SU-DHL-6 (cell line): ENCODE results near the gene TREX2.

Experiments used
- H2AFZ ChIP-seq: fragments of 200-600 bp; sonication (generic); 2 replicates; pipeline ENCODE4 v1.6.1; 2014; ENCODE audit warnings: low read depth, mild to moderate bottlenecking, moderate library complexity, mixed read lengths, antibody characterized with exemption, low read length; ENCODE audit not compliant: severe bottlenecking
- H3F3A ChIP-seq: fragments of 200-600 bp; shearing (Covaris generic); 2 replicates; pipeline ENCODE4 v1.6.0; 2016; ENCODE audit warnings: antibody characterized with exemption, mild to moderate bottlenecking; ENCODE audit not compliant: insufficient read depth
- H3K27ac ChIP-seq: fragments of 200-600 bp; sonication (generic); 2 replicates; pipeline ENCODE4 v1.5.1; 2016; ENCODE audit warnings: low read depth, mild to moderate bottlenecking, low read length, moderate library complexity, mixed read lengths
- H3K27me3 ChIP-seq: fragments of 200-600 bp; sonication (generic), shearing (Covaris generic); 2 replicates; pipeline ENCODE4 v1.6.0; 2014; ENCODE audit warnings: mild to moderate bottlenecking, low read length
- H3K36me3 ChIP-seq: fragments of 200-600 bp; sonication (generic); 2 replicates; pipeline ENCODE4 v1.6.1; 2014; ENCODE audit warnings: mild to moderate bottlenecking, low read length, mixed read lengths
- H3K4me2 ChIP-seq: fragments of 300-600, 200-600 bp; shearing (Covaris generic), sonication (generic); 2 replicates; pipeline ENCODE4 v1.6.0; 2014; ENCODE audit warnings: low read length, low read depth, mild to moderate bottlenecking; ENCODE audit not compliant: poor library complexity, severe bottlenecking
- H3K4me3 ChIP-seq: fragments of 200-600 bp; sonication (generic); 2 replicates; pipeline ENCODE4 v1.5.1; 2014; ENCODE audit warnings: antibody characterized with exemption, low read length, mild to moderate bottlenecking, mixed read lengths; ENCODE audit not compliant: insufficient read depth, poor library complexity, severe bottlenecking
- H3K79me2 ChIP-seq: fragments of 200-600 bp; sonication (generic); 2 replicates; pipeline ENCODE4 v1.6.1; 2014; ENCODE audit warnings: mild to moderate bottlenecking, low read length, moderate library complexity; ENCODE audit not compliant: insufficient read depth
- H3K9ac ChIP-seq: fragments of 200-600 bp; sonication (generic); 2 replicates; pipeline ENCODE4 v1.7.0; 2014; ENCODE audit warnings: mild to moderate bottlenecking, low read length
- H3K9me2 ChIP-seq: fragments of 200-600 bp; sonication (generic); replicated peaks from 2 replicates; pipeline ENCODE4 v1.6.1; 2014; ENCODE audit warnings: low read length; ENCODE audit not compliant: insufficient read depth
- H3K9me3 ChIP-seq: fragments of 200-600 bp; sonication (generic); 2 replicates; pipeline ENCODE4 v1.6.1; 2014; ENCODE audit warnings: low read length, mixed read lengths; ENCODE audit not compliant: insufficient read depth
- H4K20me1 ChIP-seq: fragments of 200-600 bp; sonication (generic); 2 replicates; pipeline ENCODE4 v1.6.1; 2014; ENCODE audit warnings: low read depth, mild to moderate bottlenecking, antibody characterized with exemption, low read length, moderate library complexity, mixed read lengths
- EZH2phosphoT487 ChIP-seq: fragments of 200-600 bp; sonication (generic), shearing (Covaris generic); conservative IDR thresholded peaks from 2 replicates; pipeline ENCODE4 v1.6.1; 2018; ENCODE audit warnings: mild to moderate bottlenecking, antibody characterized with exemption, low read length, moderate library complexity, mixed read lengths
- TF ChIP-seq, protein P1 (sequence below): fragments of 200-600 bp; sonication (generic); IDR thresholded peaks from one replicate; pipeline ENCODE4 v1.5.1; 2017; ENCODE audit warnings: antibody characterized with exemption, mild to moderate bottlenecking, low read length, moderate library complexity; ENCODE audit not compliant: insufficient read depth, poor library complexity, severe bottlenecking

Gene TREX2, protein sequence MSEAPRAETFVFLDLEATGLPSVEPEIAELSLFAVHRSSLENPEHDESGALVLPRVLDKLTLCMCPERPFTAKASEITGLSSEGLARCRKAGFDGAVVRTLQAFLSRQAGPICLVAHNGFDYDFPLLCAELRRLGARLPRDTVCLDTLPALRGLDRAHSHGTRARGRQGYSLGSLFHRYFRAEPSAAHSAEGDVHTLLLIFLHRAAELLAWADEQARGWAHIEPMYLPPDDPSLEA

DNA sequence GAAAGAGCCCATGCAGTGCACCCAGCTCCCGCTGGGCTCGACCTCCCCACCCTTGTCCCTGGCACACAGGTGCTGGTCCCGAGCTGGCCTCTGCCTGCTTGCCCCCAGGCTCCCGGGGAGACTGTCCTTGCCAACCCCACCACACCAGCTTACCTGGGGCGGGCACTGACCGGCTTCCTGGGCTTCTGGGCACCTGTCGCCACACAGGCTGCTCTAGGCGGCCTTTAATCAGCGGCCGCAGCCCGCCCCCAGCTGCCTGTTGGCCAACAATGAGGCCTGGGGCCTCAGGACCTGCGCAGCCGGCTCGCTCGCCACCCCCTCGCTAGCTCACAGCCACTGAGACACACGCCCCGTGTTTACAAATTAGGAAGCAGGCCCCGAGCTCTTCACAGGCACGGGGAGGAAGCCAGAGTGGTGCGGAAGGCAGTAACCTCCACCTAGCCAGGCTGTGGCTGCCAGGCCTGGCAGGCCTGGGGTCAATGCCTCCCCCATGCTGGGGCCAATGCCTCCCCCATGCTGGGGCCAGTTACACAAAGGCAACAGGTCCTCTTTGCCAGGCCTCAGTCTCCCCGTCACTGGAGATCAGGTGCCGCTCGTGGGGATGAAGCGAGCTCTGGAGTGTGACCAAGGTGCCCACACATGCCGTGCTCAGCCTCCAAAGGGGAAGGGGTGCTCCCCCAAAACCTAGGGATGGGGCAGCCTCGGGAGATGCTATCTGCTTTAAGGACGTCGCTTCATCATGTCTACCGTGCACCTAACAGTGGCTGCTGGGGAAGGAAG, at the start of gene TREX2:
Gene TREX2, minus strand, starts transcription at position 201 of the 780 bp plus-strand sequence. CDS start 626 bp downstream, outside the sequence.
- H3K27me3 ChIP-seq = no peaks in the 10 kb centered on the region
- TF ChIP-seq, protein P1, sequence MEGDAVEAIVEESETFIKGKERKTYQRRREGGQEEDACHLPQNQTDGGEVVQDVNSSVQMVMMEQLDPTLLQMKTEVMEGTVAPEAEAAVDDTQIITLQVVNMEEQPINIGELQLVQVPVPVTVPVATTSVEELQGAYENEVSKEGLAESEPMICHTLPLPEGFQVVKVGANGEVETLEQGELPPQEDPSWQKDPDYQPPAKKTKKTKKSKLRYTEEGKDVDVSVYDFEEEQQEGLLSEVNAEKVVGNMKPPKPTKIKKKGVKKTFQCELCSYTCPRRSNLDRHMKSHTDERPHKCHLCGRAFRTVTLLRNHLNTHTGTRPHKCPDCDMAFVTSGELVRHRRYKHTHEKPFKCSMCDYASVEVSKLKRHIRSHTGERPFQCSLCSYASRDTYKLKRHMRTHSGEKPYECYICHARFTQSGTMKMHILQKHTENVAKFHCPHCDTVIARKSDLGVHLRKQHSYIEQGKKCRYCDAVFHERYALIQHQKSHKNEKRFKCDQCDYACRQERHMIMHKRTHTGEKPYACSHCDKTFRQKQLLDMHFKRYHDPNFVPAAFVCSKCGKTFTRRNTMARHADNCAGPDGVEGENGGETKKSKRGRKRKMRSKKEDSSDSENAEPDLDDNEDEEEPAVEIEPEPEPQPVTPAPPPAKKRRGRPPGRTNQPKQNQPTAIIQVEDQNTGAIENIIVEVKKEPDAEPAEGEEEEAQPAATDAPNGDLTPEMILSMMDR = no peak
- no peak for TF ChIP-seq EZH2phosphoT487
- H3K4me2 ChIP-seq = no peak within 1 kb of the TSS
- H2AFZ ChIP-seq = no peak within 1 kb of the TSS
- no peak within 1 kb of the TSS for H3K27ac ChIP-seq
- H3K4me3 ChIP-seq = no peak within 1 kb of the TSS
- H4K20me1 ChIP-seq = no peaks in the 10 kb centered on the region
- H3K9me3 ChIP-seq = no peaks in the 10 kb centered on the region
- H3K36me3 ChIP-seq = no peaks in the 10 kb centered on the region
- no peaks in the 10 kb centered on the region for H3K79me2 ChIP-seq
- no peak within 1 kb of the TSS for H3K9ac ChIP-seq
- H3K9me2 ChIP-seq = no peaks in the 10 kb centered on the region
- no peaks in the 10 kb centered on the region for H3F3A ChIP-seq

DNA sequence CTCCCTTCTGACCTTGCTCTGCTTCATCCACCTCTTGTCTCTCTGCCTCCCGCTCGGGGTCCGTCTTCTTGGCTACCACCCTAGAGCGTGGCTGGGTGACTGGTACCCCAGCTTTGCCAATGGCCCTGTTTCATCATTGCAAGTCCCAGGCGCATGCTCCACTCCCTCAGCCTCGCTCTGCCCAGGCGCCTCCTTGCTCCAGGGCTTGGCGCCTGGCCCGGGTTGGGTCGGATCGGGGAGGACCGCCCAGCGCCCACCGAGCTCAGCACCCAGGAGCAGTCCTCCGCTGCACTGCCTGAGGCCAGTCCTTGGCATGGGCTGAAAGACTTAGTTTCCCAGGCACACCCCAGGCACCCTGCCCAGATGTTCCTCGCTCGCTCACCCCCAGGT, 49.5 kb upstream of the TREX2 start:
- H3K9me3 ChIP-seq = no peaks in the 10 kb centered on the region
- no peak for TF ChIP-seq EZH2phosphoT487
- TF ChIP-seq, protein P1 = no peak
- no peak overlapping the region for H3K4me3 ChIP-seq
- no peaks in the 10 kb centered on the region for H3K79me2 ChIP-seq
- H3K9me2 ChIP-seq = no peaks in the 10 kb centered on the region
- no peaks in the 10 kb centered on the region for H3F3A ChIP-seq
- H3K27me3 ChIP-seq = no peaks in the 10 kb centered on the region
- H3K27ac ChIP-seq = no peak overlapping the region
- H2AFZ ChIP-seq = no peak overlapping the region
- no peaks in the 10 kb centered on the region for H4K20me1 ChIP-seq
- no peak overlapping the region for H3K4me2 ChIP-seq
- H3K9ac ChIP-seq = no peak overlapping the region
- no peaks in the 10 kb centered on the region for H3K36me3 ChIP-seq

DNA sequence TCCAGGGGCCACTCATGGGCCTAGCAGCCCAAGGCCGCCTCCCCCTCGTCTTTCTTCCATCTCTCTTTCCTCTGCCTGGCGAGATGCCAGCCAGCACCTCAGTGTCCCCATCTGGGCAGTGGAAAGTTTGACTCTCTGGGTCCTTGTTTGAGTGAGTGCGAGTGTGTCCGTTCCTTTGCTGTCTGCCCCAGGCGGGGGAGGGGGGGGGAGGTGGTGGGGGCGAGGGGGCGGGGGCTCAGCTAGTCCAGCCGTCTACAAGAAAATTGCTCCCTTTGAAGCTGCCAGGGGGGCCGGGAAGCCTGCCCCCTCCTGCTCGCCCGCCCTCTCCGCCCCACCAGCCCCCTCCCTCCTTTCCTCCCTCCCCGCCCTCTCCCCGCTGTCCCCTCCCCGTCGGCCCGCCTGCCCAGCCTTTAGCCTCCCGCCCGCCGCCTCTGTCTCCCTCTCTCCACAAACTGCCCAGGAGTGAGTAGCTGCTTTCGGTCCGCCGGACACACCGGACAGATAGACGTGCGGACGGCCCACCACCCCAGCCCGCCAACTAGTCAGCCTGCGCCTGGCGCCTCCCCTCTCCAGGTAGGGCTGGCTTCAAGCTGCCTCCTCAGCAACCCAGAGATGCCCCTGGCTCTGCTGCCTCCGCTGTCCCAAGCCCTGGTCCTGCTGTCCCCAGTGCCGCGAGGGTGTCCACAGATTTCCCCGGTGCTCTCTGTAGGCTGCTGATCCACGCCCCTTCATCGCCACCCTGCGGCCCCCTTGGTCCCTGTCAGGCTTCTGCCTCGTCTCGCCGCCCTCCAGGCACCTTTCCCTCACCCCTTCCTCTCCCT, 48.9 kb upstream of the TREX2 start, which contains the start of gene BGN:
Gene BGN, plus strand, starts transcription at position 440 of the 821 bp plus-strand sequence. CDS start 9,652 bp downstream, outside the sequence.
- Histone ChIP-seq H4K20me1 (no peaks in the 10 kb centered on the region), H3F3A (no peaks in the 10 kb centered on the region), H3K36me3 (no peaks in the 10 kb centered on the region), H3K79me2 (no peaks in the 10 kb centered on the region), H3K9me2 (no peaks in the 10 kb centered on the region), H3K9ac (no peak within 1 kb of the TSS), H3K27me3 (no peaks in the 10 kb centered on the region), H3K4me2 (no peak within 1 kb of the TSS), H2AFZ (no peak within 1 kb of the TSS), H3K9me3 (no peaks in the 10 kb centered on the region), H3K4me3 (no peak within 1 kb of the TSS), H3K27ac (no peak within 1 kb of the TSS)
- TF ChIP-seq, protein P1 = no peak
- no peak for TF ChIP-seq EZH2phosphoT487
